GM19455 (cell line): ENCODE measurements around the gene AJAP1.

Experiments
- ATAC-seq: cut with Tn5 transposase; IDR thresholded peaks from one replicate; pipeline ENCODE4 v1.9.1; 2021; ENCODE audit not compliant: unreplicated experiment

AJAP1 gene

DNA sequence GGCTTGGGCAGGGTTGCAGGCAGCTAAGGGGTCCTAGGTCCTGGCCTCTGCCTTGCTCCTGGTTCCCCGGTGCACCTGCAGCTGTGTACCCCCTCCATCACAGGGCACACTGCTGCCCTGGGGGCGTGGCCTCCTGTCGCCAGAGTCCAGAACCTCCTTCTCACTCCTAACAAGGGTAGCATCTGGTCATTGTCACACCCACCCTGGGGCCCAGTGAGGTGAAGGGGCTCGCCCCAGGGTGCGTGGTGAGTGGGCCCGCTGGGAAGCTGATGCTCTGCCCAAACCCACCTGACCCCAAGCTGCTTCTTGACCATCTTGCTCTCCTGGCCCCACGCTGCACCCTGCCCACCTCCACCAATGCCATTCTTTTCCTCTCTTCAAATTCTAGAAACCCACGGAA is 44.5 kb downstream of the AJAP1 start:
- ATAC-seq, result no peak

DNA sequence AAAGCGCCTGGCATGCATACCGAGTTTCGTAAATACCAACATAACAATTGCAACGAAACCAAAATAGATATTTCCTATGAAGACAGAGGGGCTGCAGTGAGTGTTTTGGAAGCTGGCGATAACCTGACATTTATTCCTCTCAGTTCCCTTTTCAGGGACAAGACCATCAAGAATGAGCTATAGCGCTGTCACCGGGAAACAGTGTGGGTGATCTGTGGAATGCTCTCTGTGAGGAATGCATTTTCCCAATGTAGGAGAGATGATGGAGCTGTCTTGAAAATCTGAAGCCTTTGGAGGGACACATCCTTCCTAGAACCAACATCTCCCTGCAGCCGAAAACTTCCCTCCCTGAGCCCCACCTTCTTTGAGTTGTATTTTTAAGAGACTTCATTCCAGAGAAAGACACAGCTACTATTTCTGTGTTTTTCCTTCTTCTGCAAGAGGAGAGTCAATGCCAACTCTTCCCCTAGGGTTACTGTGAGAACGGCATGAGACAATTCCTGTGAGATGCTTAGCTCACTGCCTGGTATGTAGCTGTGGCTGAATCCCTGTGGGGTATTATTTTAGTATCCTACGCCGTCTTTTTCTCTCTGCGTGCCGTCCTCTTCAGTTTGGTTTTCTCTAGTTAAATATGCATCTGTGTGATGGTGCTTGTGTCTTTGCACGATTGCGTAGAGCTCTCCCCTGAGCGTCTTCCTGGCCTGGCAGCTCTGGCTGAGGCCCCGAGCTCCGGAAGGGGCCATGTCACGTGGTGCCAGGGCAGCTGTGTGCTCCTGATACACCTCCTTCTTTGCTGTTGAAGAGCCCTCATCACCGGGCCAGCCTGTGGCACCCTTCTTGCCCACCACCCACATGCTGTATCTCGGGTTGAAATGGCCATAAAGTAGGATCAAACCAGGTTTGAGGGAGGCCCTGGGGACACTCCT is 45.2 kb downstream of the AJAP1 start:
- ATAC-seq, result no peak

DNA sequence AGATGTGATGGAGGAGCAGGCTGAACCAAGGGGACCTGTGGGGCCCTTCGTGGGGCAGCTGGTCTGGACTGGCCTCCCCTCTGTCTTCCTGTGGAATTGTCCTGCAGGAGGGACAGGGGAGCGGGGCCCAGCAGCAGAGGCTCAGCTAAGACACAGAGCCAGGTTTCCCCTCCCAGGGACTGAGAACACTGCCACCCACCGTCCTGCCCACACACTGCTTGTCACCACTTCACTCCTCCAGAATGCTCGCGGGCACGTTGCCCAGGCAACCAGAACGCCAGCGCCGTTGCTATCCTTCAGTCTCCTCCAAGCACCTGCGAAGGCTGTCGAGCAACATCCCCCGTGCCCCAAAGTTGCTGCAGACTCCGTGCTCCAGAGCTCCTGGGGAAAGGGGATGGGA is 46.4 kb downstream of the AJAP1 start:
- ATAC-seq, result no peak

DNA sequence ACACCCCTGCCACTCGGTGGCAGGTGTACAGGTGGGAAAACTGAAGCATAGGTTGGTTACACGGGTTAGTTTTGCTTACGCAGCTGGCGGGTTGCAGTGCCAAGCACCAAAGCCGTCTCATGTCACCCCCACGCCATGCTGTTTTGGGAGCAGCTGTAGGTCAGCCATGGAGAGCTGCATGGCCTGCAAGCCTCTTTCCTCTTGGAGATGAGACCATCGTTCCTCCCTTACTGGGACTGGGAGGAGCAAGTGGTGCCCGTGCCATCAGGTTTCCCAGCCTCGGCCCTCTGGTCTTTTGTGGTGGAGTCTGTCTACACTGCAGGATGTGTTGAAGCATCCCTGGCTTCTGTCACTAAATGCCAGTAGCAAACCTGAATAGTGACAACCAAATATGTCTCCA is 46.9 kb downstream of the AJAP1 start:
- ATAC-seq, result no peak

DNA sequence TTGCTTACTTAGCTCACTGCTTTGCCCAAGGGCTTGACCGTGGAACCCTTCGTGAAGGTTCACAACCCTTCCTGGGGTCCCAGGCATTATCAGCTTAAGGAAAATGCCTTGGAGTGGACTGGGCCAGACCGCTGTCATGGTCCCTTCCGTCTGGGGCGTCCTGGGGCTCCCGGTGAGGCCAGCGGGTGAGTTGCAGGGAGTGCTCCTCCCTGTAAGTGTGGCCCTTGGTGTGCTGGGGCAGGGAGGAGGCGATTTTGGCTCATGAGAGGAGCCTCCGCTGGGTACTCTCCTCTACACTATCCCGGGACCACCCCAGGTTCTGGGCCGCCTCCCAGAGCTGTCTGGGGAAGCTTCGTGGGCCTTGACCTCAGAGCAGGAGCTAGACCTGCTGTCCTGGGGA is 48.1 kb downstream of the AJAP1 start:
- no peak for ATAC-seq

DNA sequence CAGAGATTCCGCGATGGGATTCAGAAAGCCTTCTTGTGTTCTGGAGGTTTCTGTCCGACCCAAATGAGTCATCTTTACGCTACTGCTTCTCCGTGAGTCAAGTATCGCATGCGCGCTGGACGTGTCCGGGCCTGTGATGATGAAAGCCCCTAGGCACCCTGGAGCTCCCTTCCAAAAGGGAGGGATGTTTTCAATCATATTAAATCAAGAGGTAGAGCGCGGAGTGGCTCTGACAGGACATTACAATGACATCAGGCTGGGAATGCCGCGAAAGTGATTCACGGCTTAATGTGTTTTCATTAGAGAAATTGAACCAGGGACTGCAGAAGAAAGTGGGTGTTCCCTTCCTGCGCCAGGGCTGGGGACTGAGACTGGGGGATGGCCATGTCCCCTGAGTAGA is 48.5 kb downstream of the AJAP1 start:
- ATAC-seq, result no peak

DNA sequence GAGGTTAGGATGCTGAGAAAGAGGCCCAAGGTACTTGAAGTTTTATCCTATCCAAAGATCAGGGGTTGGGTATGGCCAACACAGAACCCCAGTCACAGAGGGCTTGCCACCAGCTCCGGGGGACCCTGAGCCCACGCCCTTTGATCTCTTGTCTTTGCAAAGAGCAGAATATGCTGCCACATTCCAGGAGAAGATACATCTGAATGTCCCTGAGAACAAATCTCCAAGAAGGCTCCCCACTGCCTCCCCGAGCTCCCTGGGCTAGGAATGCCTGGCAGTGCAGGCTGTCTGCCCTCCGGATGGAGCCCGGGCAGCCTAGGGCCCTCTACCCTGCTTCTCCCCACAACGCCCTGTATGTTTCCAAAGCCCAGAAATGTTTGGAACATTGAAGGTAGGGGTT is 49.2 kb downstream of the AJAP1 start:
- no peak for ATAC-seq

DNA sequence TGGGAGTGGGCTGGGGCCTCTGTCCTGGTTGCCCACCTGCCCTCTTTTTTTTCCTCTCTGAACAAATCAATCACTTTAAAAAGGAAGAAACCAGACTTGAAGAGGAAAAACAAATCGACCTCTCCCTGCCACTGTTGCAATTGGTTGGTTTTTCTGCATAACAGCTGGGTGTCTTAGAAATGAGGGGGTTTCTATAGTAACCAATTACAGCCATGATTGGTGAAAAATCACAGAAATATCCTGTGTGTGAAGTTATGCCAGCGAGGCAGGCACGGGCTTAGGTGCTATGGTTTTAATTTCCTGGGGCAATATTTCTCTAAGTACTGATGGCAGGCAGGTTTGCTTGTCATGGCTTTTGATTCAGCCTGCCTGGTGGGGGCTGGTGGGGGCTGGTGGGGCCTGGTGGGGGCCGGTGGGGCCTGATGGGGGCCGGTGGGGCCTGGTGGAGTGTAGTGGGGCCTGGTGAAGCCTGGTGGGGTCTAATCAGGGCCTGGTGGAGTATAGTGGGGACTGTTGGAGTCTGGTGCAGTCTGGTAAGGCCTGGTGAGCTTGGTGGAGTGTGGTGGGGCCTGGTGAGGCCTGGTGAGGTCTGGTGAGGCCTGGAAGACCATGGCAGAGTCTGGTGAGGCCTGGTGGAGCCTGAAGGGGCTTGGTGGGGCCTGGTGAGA is 54.6 kb downstream of the AJAP1 start:
- ATAC-seq, result no peak

DNA sequence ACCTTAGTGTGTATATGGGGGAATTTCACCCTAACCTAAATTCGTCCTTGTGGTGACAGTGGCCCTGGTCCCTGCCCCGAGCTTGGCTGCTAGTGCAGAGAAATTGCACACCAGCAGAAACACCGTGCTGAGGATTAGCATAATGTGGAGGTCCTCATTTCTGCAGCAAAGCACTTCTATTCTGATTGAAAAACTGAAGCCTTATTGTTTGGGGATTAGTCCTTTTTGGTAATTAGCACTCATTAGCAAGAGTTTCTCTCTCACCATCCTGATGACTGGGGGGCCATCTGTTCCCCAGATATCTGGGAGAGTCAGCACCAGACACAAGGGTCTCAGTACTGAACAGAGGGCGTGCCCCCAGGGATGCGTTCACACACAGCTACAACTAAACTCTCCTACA is 55.2 kb downstream of the AJAP1 start:
- no peak for ATAC-seq

DNA sequence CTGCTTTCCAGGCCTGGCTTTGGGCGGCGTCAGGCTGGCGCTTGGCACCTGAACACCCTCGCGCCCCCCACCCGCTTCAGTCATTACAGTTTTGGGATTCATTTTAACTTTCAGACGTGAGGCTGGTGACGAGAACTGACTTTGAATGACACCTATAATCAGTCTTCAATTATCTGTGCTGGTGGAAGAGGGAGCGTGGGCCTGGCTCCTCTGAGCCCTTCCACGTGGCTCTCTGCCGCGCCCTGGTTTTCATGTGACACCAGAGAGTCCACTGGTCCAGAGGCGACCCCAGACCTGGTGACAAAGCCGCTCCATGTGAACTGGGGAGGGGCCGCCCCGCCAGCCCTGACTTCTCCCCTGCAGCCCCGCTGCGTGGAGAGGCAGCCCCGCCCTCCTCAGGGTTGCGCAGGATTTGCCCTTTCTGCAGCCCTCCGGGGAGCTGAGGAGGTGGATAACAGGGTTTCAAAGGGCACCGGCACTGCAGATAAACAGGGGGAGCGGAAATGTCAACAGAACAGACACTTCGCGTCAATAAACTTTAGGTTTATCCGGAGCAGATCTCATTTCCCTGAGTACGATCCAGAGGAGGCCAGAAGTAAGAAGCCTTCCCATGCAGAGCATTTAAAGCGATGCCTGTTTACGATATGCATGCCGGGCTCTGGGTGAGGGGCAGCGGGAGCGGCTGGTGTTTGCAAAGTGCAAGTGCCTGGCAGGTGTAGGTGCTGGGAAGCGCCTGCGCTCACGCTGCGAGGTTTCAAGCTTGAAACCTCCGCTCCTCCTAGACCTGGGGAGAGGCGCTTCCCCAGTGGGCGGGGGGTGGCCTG is 56.4 kb downstream of the AJAP1 start:
- ATAC-seq, result no peak

DNA sequence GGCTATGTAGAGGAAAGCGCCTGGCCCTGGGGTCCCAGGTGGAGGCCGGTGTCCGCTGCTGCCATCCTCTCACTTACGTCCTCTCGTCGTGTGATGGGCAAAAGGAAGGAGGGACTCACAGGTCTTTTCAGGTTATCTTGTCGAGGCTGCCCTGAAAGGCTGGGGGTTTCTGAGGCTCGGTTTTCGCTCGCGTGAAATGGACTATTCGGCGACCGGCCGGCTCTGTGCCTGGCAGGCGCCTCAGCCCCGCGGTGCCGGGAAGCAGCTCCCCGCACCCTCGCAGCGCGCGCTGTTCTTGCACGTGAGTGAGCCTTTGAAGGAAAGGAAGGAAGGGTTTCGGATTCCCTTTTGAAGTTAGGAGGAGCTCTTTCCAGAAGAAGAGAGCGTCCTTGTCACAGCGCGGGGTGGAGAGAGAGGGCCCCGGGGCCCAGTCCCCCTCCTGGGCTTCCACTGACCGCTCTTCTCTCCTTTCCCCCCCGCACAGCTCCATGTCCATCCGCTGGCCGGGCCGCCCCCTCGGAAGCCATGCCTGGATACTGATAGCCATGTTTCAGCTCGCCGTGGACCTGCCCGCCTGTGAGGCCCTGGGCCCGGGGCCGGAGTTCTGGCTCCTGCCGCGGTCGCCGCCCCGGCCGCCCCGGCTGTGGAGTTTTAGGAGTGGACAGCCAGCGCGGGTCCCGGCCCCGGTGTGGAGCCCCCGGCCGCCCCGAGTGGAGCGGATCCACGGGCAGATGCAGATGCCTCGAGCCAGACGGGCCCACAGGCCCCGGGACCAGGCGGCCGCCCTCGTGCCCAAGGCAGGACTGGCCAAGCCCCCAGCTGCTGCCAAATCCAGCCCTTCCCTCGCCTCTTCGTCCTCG is 57.2 kb downstream of the AJAP1 start:
- ATAC-seq, result no peak

DNA sequence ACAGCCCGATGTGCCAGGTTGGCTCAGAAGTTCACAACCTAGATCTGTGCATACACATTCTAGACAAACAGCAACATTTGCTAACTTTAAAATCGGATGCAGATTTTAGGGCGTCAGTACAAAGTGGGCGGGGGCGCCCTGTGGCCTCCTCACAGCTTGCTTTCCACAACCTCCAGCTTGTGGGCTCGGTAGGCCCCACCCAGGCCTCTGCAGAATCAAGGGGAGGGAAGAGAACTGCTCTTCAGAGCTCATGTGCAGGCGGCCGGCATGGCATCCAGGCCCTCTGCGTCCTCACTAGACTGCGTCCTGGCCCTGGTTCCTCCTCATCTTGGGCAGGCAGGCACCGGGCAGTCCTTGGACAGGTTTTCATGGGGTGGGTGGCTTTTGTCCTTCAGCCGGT is 59.3 kb downstream of the AJAP1 start:
- ATAC-seq, result no peak

DNA sequence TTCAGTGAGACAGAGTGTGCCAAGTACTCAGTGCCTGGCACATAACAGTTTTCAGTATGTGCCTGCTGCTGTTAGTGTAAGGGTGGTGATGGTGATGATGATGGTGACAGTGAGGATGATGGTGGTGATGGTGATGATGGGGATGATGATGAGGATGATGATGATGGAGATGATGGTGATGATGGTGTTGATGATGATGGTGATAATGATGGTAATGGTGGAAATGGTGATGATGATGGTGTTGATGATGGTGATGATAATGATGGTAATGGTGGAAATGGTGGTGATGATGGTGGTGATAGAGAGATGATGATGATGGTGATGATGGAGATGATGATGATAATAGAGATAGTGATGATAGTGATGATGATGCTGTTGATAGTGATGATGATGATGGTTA is 62.0 kb downstream of the AJAP1 start:
- no peak for ATAC-seq

DNA sequence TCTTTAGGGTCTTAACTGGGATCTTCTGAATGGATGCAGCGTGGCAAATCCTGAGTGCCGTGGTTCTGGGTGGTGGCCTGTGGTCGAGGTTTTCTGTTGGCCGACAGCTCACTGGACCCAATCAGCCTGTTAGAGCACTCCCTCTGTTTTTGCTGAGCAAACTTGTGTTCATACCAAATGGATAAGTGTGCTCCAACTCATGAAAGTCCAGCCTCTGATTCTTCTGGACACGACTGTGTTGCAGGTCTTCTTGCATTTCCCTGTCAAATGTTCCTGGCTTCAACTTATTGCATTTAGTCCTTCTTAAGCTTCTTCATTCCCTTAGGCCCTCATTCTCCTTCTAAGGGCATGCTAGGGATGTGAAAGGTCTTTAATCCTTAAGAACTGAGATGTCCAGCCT is 63.7 kb downstream of the AJAP1 start:
- no peak for ATAC-seq

DNA sequence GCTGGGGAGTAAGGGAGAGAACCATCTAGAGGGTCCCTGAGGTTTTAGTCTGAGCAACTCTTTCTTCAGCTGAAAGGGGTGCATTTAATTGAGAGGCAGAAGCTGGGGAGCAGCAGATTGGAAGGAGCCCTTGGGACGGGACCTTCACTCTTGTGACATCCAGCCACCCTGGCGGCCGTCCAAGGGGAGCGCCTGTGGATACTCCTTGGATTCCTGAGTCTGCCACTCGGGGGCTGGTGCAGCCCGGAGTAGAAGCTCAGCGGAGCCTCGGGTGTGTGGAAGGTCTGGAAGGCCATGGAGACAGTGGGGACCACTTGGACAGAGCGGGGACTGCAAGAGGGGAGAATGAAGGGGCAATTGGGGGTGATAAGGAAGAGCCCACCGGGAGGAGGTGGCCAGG is 68.7 kb downstream of the AJAP1 start:
- ATAC-seq, result no peak

DNA sequence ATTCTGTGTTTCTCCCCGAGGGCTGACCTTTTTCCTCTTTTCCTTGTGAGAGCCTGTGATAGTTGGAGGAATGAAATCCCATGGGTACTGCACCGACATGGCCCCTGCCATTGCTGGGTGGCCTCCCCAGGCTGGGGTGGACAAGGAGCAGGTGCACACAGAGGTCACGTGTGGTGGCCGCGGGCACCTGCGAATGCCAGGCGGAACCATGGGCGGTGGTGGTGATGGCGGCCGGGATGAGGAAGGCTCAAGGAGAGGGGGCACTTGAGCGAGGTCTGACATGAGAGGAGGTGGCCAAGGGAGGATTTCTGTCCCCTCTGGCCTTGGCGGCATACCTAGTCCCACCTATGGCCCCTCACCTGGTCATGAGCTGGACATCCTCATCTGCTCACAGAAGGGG is 69.6 kb downstream of the AJAP1 start:
- no peak for ATAC-seq

DNA sequence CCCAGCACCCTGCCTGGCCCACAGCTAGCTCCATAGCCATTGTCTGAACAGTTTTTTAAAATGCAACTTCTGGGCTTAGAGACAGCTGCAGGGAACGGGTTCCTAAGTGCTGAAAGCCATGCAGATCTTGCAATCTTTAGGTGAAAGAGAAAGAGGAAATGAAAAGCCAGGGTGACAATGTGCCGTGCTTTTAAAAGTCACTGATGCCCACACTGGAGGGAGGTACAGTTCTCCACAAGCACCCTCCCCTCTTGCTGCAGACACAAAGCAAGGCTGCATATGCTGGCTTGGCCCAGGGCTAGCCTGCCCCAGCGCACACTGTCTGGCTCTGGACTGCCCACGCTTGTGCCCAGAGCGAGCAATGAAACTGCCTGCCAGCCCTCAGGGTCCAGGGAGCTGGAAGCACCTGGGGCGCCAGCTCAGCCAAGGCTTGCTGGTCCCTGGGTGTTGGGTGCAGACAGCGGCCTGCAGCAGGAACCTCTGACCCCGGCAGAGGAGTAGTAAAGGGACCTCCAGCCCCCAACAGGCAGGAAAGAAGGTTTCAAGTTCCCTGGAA is 70.4 kb downstream of the AJAP1 start:
- ATAC-seq, result no peak

DNA sequence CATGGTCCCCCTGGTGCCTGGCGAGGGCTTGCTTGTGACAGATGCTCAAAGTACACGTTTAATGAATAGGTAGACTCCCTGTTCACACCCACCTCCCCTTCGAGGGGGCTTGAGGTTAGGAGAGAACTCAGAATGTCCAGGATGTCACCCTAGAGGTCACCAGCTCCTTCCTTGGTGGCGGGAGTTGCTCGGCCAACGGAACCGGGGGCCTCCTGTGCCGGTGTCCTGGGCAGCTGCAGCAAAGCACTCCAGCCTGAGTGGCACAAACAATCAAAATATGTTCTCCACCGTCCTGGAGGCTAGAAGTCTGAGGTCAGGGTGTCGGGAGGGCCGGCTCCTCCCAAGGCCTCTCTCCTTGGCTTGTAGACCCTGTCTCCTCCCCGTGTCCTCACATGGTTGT is 71.0 kb downstream of the AJAP1 start:
- ATAC-seq, result no peak

DNA sequence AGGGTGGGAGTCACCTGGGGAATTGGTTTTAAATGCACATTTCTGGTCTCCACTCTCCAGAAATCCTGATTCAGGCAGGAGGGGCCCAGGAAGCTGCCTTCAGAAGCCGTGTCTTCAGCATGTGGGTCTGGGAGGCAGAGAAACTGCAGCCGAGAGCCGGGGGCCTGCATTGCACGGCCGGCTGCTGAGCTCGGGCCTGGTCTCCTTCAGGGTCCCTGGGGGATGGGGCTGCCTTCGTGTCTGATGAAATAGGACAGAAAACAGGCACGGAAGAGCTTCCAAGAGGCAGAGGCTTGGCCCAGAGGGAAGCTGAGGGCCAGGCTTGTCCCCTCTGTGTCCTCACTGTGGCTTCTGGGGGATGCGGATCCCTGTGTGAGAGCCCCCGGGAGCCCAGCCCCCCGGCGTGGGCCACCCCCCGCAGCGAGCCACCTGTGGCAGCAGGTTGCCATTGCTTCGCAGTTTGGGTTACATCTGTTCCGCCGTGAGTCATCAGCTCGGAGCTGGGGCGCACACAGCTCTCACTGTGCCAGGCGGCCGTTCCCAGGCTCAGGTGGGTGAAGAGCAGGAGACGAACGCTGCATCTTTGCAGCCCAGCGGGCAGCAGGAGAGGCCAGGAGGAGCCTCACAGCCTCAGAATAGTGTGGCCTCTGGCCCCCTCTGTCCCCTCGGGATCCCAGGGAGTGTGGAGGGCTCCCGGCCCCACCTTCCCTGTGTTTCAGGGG is 72.4 kb downstream of the AJAP1 start:
- ATAC-seq, result no peak
